Measurements from ENCODE around the gene WDR43. TPM values are rescaled to one million over a fixed set of nuclear protein-coding genes. Genes with fewer than 3 reads are reported as not detected.

Gene WDR43
- total and polyA plus RNA-seq, 11 donors: 4.5 to 35.9 (median 22.5) TPM

GRCh38 chr2:28994074-28994473, 99.6 kb downstream of the WDR43 start:
- Histone ChIP-seq H3K27me3 (no peaks in the 10 kb centered on the region), H3K36me3 (no peaks in the 10 kb centered on the region), H3K9me3 (no peaks in the 10 kb centered on the region), H3K27ac (no peak overlapping the region), H3K4me3 (no peak overlapping the region), H3K4me1 (peaks cover 0 to 12% (median 0%) of the 10 kb centered on the region in 12 donors)
- ATAC-seq (no peak), DNase-seq (no peak)
- WGBS, 4 donors: 92 to 95% (median 94%) methylated on average over 10 of the region's 10 CpGs
- intact Hi-C loops (cut with DNase I): no loop called here
- TF ChIP-seq POLR2A (IDR thresholded peaks at IDR 0.05) (no peak), CTCF (IDR thresholded peaks at IDR 0.05) (no peak)

- Histone ChIP-seq H3K27ac (no peak overlapping the region), H3K4me1 (peaks cover 0 to 12% (median 1%) of the 10 kb centered on the region in 12 donors), H3K4me3 (no peak overlapping the region), H3K27me3 (no peaks in the 10 kb centered on the region), H3K36me3 (no peaks in the 10 kb centered on the region), H3K9me3 (no peaks in the 10 kb centered on the region)
- intact Hi-C loops (cut with DNase I): no loop called here
- WGBS, 4 donors: 77 to 90% (median 82%) methylated on average over 6 to 7 of the region's 7 CpGs
- ATAC-seq (no peak), DNase-seq (no peak)
- TF ChIP-seq CTCF (IDR thresholded peaks at IDR 0.05) (no peak), POLR2A (IDR thresholded peaks at IDR 0.05) (no peak)
These were observed 100.2 kb downstream of the WDR43 start for GRCh38 chr2:28994679-28995078.

GRCh38 chr2:28995765-28996750, 101.6 kb downstream of the WDR43 start:
- Histone ChIP-seq H3K4me3 (no peak overlapping the region), H3K27ac (no peak overlapping the region), H3K27me3 (no peaks in the 10 kb centered on the region), H3K36me3 (no peaks in the 10 kb centered on the region), H3K4me1 (peaks cover 0 to 18% (median 1%) of the 10 kb centered on the region in 12 donors), H3K9me3 (no peaks in the 10 kb centered on the region)
- ATAC-seq (no peak), DNase-seq (no peak)
- TF ChIP-seq CTCF (IDR thresholded peaks at IDR 0.05) (no peak), POLR2A (IDR thresholded peaks at IDR 0.05) (no peak)
- intact Hi-C loops (cut with DNase I): no loop called here
- 73 to 83% (median 77%) methylated on average over 6 of the region's 6 CpGs for WGBS, 4 donors

GRCh38 chr2:28997237-28997846, 102.9 kb downstream of the WDR43 start:
- no peaks in the 10 kb centered on the region for H3K27me3 ChIP-seq
- peak overlapping the region in 1 of 12 donors; percentile 18 for H3K27ac ChIP-seq
- peaks cover 0 to 23% (median 0%) of the 10 kb centered on the region in 12 donors for H3K4me1 ChIP-seq
- H3K36me3 ChIP-seq: no peaks in the 10 kb centered on the region
- no peak for DNase-seq
- H3K9me3 ChIP-seq: no peaks in the 10 kb centered on the region
- ATAC-seq: peak in 3 of 4 donors; percentile 25 to 61 (median 40)
- peak overlapping the region in 1 of 12 donors; percentile 18 for H3K4me3 ChIP-seq
- intact Hi-C loops (cut with DNase I): no loop called here
- no peak for TF ChIP-seq POLR2A (IDR thresholded peaks at IDR 0.05)
- WGBS, 4 donors: 42 to 54% (median 51%) methylated on average over 12 of the region's 12 CpGs

Other genes with a start within 250 kb of the WDR43 start
- gene PPP1CB, start 142.8 kb upstream of the WDR43 start, total RNA-seq: 100 to 1,000 TPM; 204 to 496 (median 427) TPM
- 100 to 1,000 TPM; 128 to 232 TPM for gene PPP1CB, start 142.8 kb upstream of the WDR43 start, polyA plus RNA-seq
- gene SPDYA, start 83.8 kb upstream of the WDR43 start, total RNA-seq: under 1 TPM in 4 of 9 donors, not detected in 5; 0.17 to 0.50 (median 0.41) TPM
- under 1 TPM; 0.06 to 0.11 TPM for gene SPDYA, start 83.8 kb upstream of the WDR43 start, polyA plus RNA-seq
- 10 to 100 TPM; 12.9 to 24.3 (median 15.9) TPM for gene TRMT61B, start 24.4 kb upstream of the WDR43 start, total RNA-seq
- 10 to 100 TPM; 22.4 to 54.7 TPM for gene TRMT61B, start 24.4 kb upstream of the WDR43 start, polyA plus RNA-seq
- 10 to 100 TPM in 3 of 9 donors, 1 to 10 TPM in 5, under 1 TPM in 1; 0.24 to 23.5 (median 6.2) TPM for gene TOGARAM2, start 86.6 kb downstream of the WDR43 start, total RNA-seq
- gene TOGARAM2, start 86.6 kb downstream of the WDR43 start, polyA plus RNA-seq: 10 to 100 TPM in 1 of 2 donors, 1 to 10 TPM in 1; 5.5 to 23.9 TPM
- gene PCARE, start 179.9 kb downstream of the WDR43 start, total RNA-seq: 1 to 10 TPM in 4 of 9 donors, under 1 TPM in 5; 0.61 to 2.4 (median 0.87) TPM
- gene PCARE, start 179.9 kb downstream of the WDR43 start, polyA plus RNA-seq: 1 to 10 TPM in 1 of 2 donors, under 1 TPM in 1; 0.10 to 1.6 TPM
- gene CLIP4, start 220.7 kb downstream of the WDR43 start, total RNA-seq: 10 to 100 TPM; 33.4 to 57.4 (median 43.2) TPM
- 10 to 100 TPM in 1 of 2 donors, 1 to 10 TPM in 1; 9.6 to 20.8 TPM for gene CLIP4, start 220.7 kb downstream of the WDR43 start, polyA plus RNA-seq